ENCODE measurements around the gene ATXN1.
"Not testable (repeated sequence)": the region's sequence is repeated elsewhere in the genome, so short reads cannot be mapped to it uniquely, and the experiment has no call there.

The ATXN1 gene

GRCh38 chr6:16793828-16794412, 32.7 kb upstream of the ATXN1 start:
- Histone ChIP-seq H3K27ac (no peak overlapping the region), H3K79me2 (no peaks in the 10 kb centered on the region), H3K9me3 (ENCODE audit: control insufficient read depth, low read length) (no peaks in the 10 kb centered on the region), H3K36me3 (ENCODE audit: control insufficient read depth, insufficient read depth, low read length) (no peaks in the 10 kb centered on the region), H3K4me3 (ENCODE audit: low read depth, low read length) (no peak overlapping the region), H3K4me1 (no peaks in the 10 kb centered on the region), H3K9ac (no peak overlapping the region), H2AFZ (no peak overlapping the region), H3K27me3 (ENCODE audit: control insufficient read depth, insufficient read depth, low read length) (no peaks in the 10 kb centered on the region), H3K4me2 (ENCODE audit: low read length) (no peak overlapping the region)
- TF ChIP-seq CTCF (IDR thresholded peaks at IDR 0.05), result no peak

- Histone ChIP-seq H3K9ac (no peak overlapping the region), H3K9me3 (ENCODE audit: control insufficient read depth, low read length) (no peaks in the 10 kb centered on the region), H3K4me3 (ENCODE audit: low read depth, low read length) (no peak overlapping the region), H3K36me3 (ENCODE audit: control insufficient read depth, insufficient read depth, low read length) (no peaks in the 10 kb centered on the region), H3K27ac (no peak overlapping the region), H3K79me2 (no peaks in the 10 kb centered on the region), H2AFZ (no peak overlapping the region), H3K4me2 (ENCODE audit: low read length) (no peak overlapping the region), H3K4me1 (no peaks in the 10 kb centered on the region), H3K27me3 (ENCODE audit: control insufficient read depth, insufficient read depth, low read length) (no peaks in the 10 kb centered on the region)
- TF ChIP-seq CTCF (IDR thresholded peaks at IDR 0.05), result no peak
These were observed 28.2 kb upstream of the ATXN1 start for GRCh38 chr6:16789329-16790038.

- H3K9ac ChIP-seq, result no peak overlapping the region
- H3K4me2 ChIP-seq (ENCODE audit: low read length), result no peak overlapping the region
- H3K36me3 ChIP-seq (ENCODE audit: control insufficient read depth, insufficient read depth, low read length), result no peaks in the 10 kb centered on the region
- peaks cover 1% of the 10 kb centered on the region for H3K4me1 ChIP-seq
- H3K4me3 ChIP-seq (ENCODE audit: low read depth, low read length), result no peak overlapping the region
- TF ChIP-seq CTCF (IDR thresholded peaks at IDR 0.05), result no peak
- no peak overlapping the region for H2AFZ ChIP-seq
- H3K9me3 ChIP-seq (ENCODE audit: control insufficient read depth, low read length), result no peaks in the 10 kb centered on the region
- no peak overlapping the region for H3K27ac ChIP-seq
- no peaks in the 10 kb centered on the region for H3K79me2 ChIP-seq
- H3K27me3 ChIP-seq (ENCODE audit: control insufficient read depth, insufficient read depth, low read length), result no peaks in the 10 kb centered on the region
These were observed 25.9 kb upstream of the ATXN1 start for GRCh38 chr6:16787128-16787682.

- no peak overlapping the region for H3K27ac ChIP-seq
- no peak overlapping the region for H3K4me3 ChIP-seq (ENCODE audit: low read depth, low read length)
- H2AFZ ChIP-seq, result no peak overlapping the region
- H3K9ac ChIP-seq, result no peak overlapping the region
- TF ChIP-seq CTCF (IDR thresholded peaks at IDR 0.05), result no peak
- no peaks in the 10 kb centered on the region for H3K36me3 ChIP-seq (ENCODE audit: control insufficient read depth, insufficient read depth, low read length)
- H3K4me1 ChIP-seq, result peaks cover 13% of the 10 kb centered on the region
- H3K9me3 ChIP-seq (ENCODE audit: control insufficient read depth, low read length), result no peaks in the 10 kb centered on the region
- H3K27me3 ChIP-seq (ENCODE audit: control insufficient read depth, insufficient read depth, low read length), result no peaks in the 10 kb centered on the region
- no peaks in the 10 kb centered on the region for H3K79me2 ChIP-seq
- no peak overlapping the region for H3K4me2 ChIP-seq (ENCODE audit: low read length)
These were observed 24.2 kb upstream of the ATXN1 start for GRCh38 chr6:16785496-16785895.

- H3K4me2 ChIP-seq (ENCODE audit: low read length); H3K9me3 ChIP-seq (ENCODE audit: control insufficient read depth, low read length); H3K27me3 ChIP-seq (ENCODE audit: control insufficient read depth, insufficient read depth, low read length); H3K36me3 ChIP-seq (ENCODE audit: control insufficient read depth, insufficient read depth, low read length); H3K4me3 ChIP-seq (ENCODE audit: low read depth, low read length); H3K9ac ChIP-seq; H3K79me2 ChIP-seq; H3K27ac ChIP-seq; H2AFZ ChIP-seq: not testable (repeated sequence)
- peaks cover 13% of the 10 kb centered on the region for H3K4me1 ChIP-seq
These were observed 23.7 kb upstream of the ATXN1 start for GRCh38 chr6:16784957-16785356.
